ENCODE data around the gene GADD45G. TPM values are rescaled to one million over a fixed set of nuclear protein-coding genes. Genes with fewer than 3 reads are reported as not detected.

GADD45G gene
- total and polyA plus RNA-seq, 2 experiments from 2014 or later = 12.7 to 24.1 TPM

DNA sequence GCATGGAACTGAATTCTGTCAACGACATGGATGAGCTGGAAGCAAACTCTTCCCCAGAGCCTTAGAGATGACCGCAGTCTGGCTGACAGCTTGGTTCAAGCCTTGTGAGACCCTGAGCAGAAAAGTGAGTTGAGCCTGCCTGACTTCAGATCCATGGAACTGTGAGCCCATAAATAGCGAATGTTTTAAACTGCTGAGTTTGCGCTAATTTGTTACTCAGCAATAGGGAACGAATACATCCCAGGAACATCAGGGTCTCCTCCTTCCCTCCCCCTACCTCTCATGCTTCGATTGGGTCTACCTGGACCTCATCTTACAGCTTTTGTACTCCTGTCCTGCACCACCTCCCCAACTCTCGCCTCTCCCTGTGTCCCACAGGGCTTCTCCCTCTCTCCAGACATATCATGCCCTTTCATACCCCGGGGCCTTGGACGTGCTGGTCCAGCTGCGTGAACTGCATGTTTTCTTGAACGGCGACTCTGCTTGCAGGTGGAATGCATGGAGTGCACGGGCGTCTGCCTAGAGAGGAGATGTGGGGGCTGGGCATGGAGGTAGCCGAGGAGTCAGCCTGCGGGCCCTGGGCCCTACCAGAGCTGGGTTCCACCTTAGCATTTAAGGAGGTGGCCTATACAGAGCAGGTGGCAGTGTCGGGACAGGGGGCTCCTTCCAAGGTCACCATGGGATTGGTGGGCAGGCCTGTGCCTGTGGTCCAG lies 7.9 kb downstream of the GADD45G start (continued):
- TF ChIP-seq, protein P1, sequence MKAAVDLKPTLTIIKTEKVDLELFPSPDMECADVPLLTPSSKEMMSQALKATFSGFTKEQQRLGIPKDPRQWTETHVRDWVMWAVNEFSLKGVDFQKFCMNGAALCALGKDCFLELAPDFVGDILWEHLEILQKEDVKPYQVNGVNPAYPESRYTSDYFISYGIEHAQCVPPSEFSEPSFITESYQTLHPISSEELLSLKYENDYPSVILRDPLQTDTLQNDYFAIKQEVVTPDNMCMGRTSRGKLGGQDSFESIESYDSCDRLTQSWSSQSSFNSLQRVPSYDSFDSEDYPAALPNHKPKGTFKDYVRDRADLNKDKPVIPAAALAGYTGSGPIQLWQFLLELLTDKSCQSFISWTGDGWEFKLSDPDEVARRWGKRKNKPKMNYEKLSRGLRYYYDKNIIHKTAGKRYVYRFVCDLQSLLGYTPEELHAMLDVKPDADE (IDR thresholded peaks at IDR 0.05) = no peak
- no peak for TF ChIP-seq CREB1 (CRISPR knock-in tag; IDR thresholded peaks at IDR 0.05; ENCODE audit: low read depth)
- TF ChIP-seq JUNB (IDR thresholded peaks at IDR 0.05; ENCODE audit: unreplicated experiment) = no peak
- TF ChIP-seq, protein P2, sequence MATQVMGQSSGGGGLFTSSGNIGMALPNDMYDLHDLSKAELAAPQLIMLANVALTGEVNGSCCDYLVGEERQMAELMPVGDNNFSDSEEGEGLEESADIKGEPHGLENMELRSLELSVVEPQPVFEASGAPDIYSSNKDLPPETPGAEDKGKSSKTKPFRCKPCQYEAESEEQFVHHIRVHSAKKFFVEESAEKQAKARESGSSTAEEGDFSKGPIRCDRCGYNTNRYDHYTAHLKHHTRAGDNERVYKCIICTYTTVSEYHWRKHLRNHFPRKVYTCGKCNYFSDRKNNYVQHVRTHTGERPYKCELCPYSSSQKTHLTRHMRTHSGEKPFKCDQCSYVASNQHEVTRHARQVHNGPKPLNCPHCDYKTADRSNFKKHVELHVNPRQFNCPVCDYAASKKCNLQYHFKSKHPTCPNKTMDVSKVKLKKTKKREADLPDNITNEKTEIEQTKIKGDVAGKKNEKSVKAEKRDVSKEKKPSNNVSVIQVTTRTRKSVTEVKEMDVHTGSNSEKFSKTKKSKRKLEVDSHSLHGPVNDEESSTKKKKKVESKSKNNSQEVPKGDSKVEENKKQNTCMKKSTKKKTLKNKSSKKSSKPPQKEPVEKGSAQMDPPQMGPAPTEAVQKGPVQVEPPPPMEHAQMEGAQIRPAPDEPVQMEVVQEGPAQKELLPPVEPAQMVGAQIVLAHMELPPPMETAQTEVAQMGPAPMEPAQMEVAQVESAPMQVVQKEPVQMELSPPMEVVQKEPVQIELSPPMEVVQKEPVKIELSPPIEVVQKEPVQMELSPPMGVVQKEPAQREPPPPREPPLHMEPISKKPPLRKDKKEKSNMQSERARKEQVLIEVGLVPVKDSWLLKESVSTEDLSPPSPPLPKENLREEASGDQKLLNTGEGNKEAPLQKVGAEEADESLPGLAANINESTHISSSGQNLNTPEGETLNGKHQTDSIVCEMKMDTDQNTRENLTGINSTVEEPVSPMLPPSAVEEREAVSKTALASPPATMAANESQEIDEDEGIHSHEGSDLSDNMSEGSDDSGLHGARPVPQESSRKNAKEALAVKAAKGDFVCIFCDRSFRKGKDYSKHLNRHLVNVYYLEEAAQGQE (IDR thresholded peaks at IDR 0.05; ENCODE audit: unreplicated experiment) = no peak
- no peak for TF ChIP-seq ZNF114 (CRISPR knock-in tag; IDR thresholded peaks at IDR 0.05)
- TF ChIP-seq ZNF331 (CRISPR knock-in tag; IDR thresholded peaks at IDR 0.05; ENCODE audit: low read depth) = no peak
- TF ChIP-seq EZH2 (IDR thresholded peaks at IDR 0.05; ENCODE audit: low read depth, unreplicated experiment) = no peak
- no peak for TF ChIP-seq NANOG (IDR thresholded peaks at IDR 0.05; ENCODE audit: borderline replicate concordance)
- TF ChIP-seq, protein P3, sequence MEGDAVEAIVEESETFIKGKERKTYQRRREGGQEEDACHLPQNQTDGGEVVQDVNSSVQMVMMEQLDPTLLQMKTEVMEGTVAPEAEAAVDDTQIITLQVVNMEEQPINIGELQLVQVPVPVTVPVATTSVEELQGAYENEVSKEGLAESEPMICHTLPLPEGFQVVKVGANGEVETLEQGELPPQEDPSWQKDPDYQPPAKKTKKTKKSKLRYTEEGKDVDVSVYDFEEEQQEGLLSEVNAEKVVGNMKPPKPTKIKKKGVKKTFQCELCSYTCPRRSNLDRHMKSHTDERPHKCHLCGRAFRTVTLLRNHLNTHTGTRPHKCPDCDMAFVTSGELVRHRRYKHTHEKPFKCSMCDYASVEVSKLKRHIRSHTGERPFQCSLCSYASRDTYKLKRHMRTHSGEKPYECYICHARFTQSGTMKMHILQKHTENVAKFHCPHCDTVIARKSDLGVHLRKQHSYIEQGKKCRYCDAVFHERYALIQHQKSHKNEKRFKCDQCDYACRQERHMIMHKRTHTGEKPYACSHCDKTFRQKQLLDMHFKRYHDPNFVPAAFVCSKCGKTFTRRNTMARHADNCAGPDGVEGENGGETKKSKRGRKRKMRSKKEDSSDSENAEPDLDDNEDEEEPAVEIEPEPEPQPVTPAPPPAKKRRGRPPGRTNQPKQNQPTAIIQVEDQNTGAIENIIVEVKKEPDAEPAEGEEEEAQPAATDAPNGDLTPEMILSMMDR (conservative IDR thresholded peaks at IDR 0.05; ENCODE audit: low read depth in 2 of 2) = no peak
- no peak for TF ChIP-seq EZH2phosphoT487 (IDR thresholded peaks at IDR 0.05; ENCODE audit: unreplicated experiment)
- TF ChIP-seq STAT1 (IDR thresholded peaks at IDR 0.05; ENCODE audit: unreplicated experiment) = no peak
